Endothelial cell of umbilical vein (primary cell): ENCODE data around the gene ACAP1. TPM values are rescaled to one million over a fixed set of nuclear protein-coding genes. Genes with fewer than 3 reads are reported as not detected.
A peak's percentile ranks its signal among the peaks of the same experiment; 100 is the strongest.

Source experiments
- BruUV-seq: library from RNA; stranded (reverse); fragments of 400-500 nt; replicated peaks from 2 replicates; lab custom pipeline; 2021; lab: Mats Ljungman, UMichigan
- CTCF ChIA-PET: fragments of 300-600, 350-600 bp; sonication (Branson Sonifier 250); formaldehyde crosslinking; loops from one replicate; lab custom pipeline; 2021; ENCODE audit warnings: antibody characterized with exemption, inconsistent platforms; lab: Charles Lee
- POLR2A ChIA-PET: fragments of 300-600, 350-600 bp; sonication (Branson Sonifier 250); formaldehyde crosslinking; loops from one replicate; lab custom pipeline; 2021; ENCODE audit warnings: antibody characterized with exemption, inconsistent platforms; lab: Charles Lee
- DNase-seq: peaks from one replicate; pipeline ENCODE4 v3.0.0-alpha.2; 2011; ENCODE audit warnings: low read depth, low spot score
- FAIRE-seq: peaks from 2 replicates; lab custom pipeline; 2011; peaks lifted over from hg19 to GRCh38; lab: Jason Lieb, UNC
- H2AFZ ChIP-seq: 2 replicates; pipeline ENCODE4 v1.6.0; 2012; ENCODE audit warnings: low read depth, low read length, control low read depth, inconsistent platforms
- H3K27ac ChIP-seq: 2 replicates; pipeline ENCODE4 v1.5.1; 2011; ENCODE audit warnings: low read depth, mild to moderate bottlenecking, control low read depth, low read length, moderate library complexity; ENCODE audit not compliant: insufficient read depth
- H3K27me3 ChIP-seq, 2 experiments: 2 replicates each; pipeline versions ENCODE4 v1.6.0 to v1.6.1; 2011; ENCODE audit warnings: low read length in 2 of 2, mixed read lengths in 1 of 2; ENCODE audit not compliant: control insufficient read depth in 2 of 2, insufficient read depth in 2 of 2
- H3K36me3 ChIP-seq, 2 experiments: 2 replicates in 1 of 2; 3 replicates in 1 of 2; pipeline ENCODE4 v1.5.1; 2011; ENCODE audit warnings: low read length in 2 of 2, mild to moderate bottlenecking in 1 of 2, moderate library complexity in 1 of 2; ENCODE audit not compliant: control insufficient read depth in 2 of 2, insufficient read depth in 2 of 2; ENCODE audit errors: extremely low read depth in 1 of 2
- H3K4me1 ChIP-seq: 3 replicates; pipeline ENCODE4 v1.5.1; 2011; ENCODE audit warnings: mild to moderate bottlenecking, low read length; ENCODE audit not compliant: control insufficient read depth, insufficient read depth; ENCODE audit errors: extremely low read depth
- H3K4me2 ChIP-seq: 2 replicates; pipeline ENCODE4 v1.6.1; 2011; ENCODE audit warnings: low read length, control low read depth, mixed read lengths; ENCODE audit not compliant: insufficient read depth
- H3K4me3 ChIP-seq, 3 experiments: fragments of 200-600 bp in 1 of 3; sonication (generic), shearing (Covaris generic) in 1 of 3; replicated peaks in 1 of 3; 2 replicates each; pipeline ENCODE4 v1.5.1; 2011 to 2016; ENCODE audit warnings: control low read depth in 3 of 3, low read length in 3 of 3, mild to moderate bottlenecking in 2 of 3, inconsistent platforms in 1 of 3, low read depth in 1 of 3, moderate library complexity in 1 of 3; ENCODE audit not compliant: insufficient read depth in 1 of 3
- H3K79me2 ChIP-seq: 2 replicates; pipeline ENCODE4 v1.6.0; 2012; ENCODE audit warnings: low read length, inconsistent platforms; ENCODE audit not compliant: control insufficient read depth, insufficient read depth
- H3K9ac ChIP-seq: replicated peaks from 2 replicates; pipeline ENCODE3; 2011; ENCODE audit warnings: low read length, control low read depth; ENCODE audit not compliant: insufficient read depth; ENCODE audit errors: extremely low read depth
- H3K9me1 ChIP-seq: replicated peaks from 3 replicates; pipeline ENCODE4 v1.6.0; 2011; ENCODE audit warnings: mild to moderate bottlenecking, low read length; ENCODE audit not compliant: control insufficient read depth, insufficient read depth; ENCODE audit errors: extremely low read depth
- H3K9me3 ChIP-seq: replicated peaks from 2 replicates; pipeline ENCODE4 v1.5.1; 2012; ENCODE audit warnings: low read length, inconsistent platforms; ENCODE audit not compliant: control insufficient read depth, insufficient read depth
- H4K20me1 ChIP-seq: replicated peaks from 2 replicates; pipeline ENCODE3; 2011; ENCODE audit warnings: mild to moderate bottlenecking, low read length; ENCODE audit not compliant: control insufficient read depth, insufficient read depth; ENCODE audit errors: extremely low read depth
- EZH2 ChIP-seq: IDR thresholded peaks from 2 replicates; pipeline ENCODE4 v1.6.1; 2012; ENCODE audit warnings: borderline replicate concordance, low read depth, mild to moderate bottlenecking, moderate library complexity, low read length, inconsistent platforms; ENCODE audit not compliant: severe bottlenecking
- FOS ChIP-seq: IDR thresholded peaks from 2 replicates; pipeline ENCODE4 v1.6.1; 2011; ENCODE audit warnings: mild to moderate bottlenecking, low read length, moderate library complexity, borderline replicate concordance; ENCODE audit not compliant: insufficient read depth
- GATA2 ChIP-seq: IDR thresholded peaks from 2 replicates; pipeline ENCODE4 v1.7.0; 2011; ENCODE audit warnings: low read depth, mild to moderate bottlenecking, moderate library complexity, mixed read lengths, low read length; ENCODE audit not compliant: insufficient read length, insufficient read depth
- JUN ChIP-seq: IDR thresholded peaks from 2 replicates; pipeline ENCODE4 v1.6.1; 2011; ENCODE audit warnings: borderline replicate concordance, low read depth; ENCODE audit not compliant: insufficient read length, insufficient read depth
- MAX ChIP-seq: IDR thresholded peaks from 2 replicates; pipeline ENCODE4 v1.6.1; 2011; ENCODE audit not compliant: insufficient read depth, insufficient read length
- MYC ChIP-seq: IDR thresholded peaks from one replicate; pipeline ENCODE4 v1.6.1; 2011; ENCODE audit warnings: mild to moderate bottlenecking, low read depth, low read length
- POLR2A ChIP-seq: IDR thresholded peaks from 2 replicates; pipeline ENCODE4 v1.6.1; 2012; ENCODE audit warnings: low read depth, mild to moderate bottlenecking, control low read depth, low read length
- dilution Hi-C: fragments of 300-500 bp; cut with MboI; formaldehyde crosslinking; loops from one replicate; pipeline ENCODE4 v1.15.0; 2019; ENCODE audit warnings: low sequenced_read_pairs; ENCODE audit not compliant: extremely low pct_ligation_motif_present
- intact Hi-C: fragments of 100-400 bp; cut with micrococcal nuclease; formaldehyde crosslinking; loops from one replicate; pipeline ENCODE4 v1.10.0; 2022
- polyA plus RNA-seq, 4 experiments: library from polyadenylated mRNA; depleted of rRNA in 3 of 4; stranded (reverse) in 3 of 4; unstranded in 1 of 4; fragments of >200 nt; gene quantifications; 2 replicates each; pipeline versions ENCODE4 v1.2.1 to v1.2.3, GENCODE V29; 2011 to 2012; ENCODE audit warnings: missing spikeins in 1 of 4
- total RNA-seq: library from RNA; stranded (reverse); gene quantifications from 2 replicates; pipeline ENCODE4 v1.2.3, GENCODE V29; 2021
- TF ChIP-seq, protein P1 (sequence below), 2 donors: IDR thresholded peaks; 1 replicate in 1 of 2; 2 replicates in 1 of 2; pipeline ENCODE4 v1.5.1; 2011; ENCODE audit warnings: low read length in 2 of 2, mild to moderate bottlenecking in 2 of 2, moderate library complexity in 2 of 2, control low read depth in 1 of 2, inconsistent platforms in 1 of 2, low read depth in 1 of 2; ENCODE audit not compliant: insufficient read depth in 1 of 2; ENCODE audit errors: extremely low read depth in 1 of 2

ACAP1 gene
- total and polyA plus RNA-seq, 2 donors (not counting 3 experiments of a cell fraction or from before 2014, with no cell fraction given), result 0.46 TPM; not detected in 1

DNA sequence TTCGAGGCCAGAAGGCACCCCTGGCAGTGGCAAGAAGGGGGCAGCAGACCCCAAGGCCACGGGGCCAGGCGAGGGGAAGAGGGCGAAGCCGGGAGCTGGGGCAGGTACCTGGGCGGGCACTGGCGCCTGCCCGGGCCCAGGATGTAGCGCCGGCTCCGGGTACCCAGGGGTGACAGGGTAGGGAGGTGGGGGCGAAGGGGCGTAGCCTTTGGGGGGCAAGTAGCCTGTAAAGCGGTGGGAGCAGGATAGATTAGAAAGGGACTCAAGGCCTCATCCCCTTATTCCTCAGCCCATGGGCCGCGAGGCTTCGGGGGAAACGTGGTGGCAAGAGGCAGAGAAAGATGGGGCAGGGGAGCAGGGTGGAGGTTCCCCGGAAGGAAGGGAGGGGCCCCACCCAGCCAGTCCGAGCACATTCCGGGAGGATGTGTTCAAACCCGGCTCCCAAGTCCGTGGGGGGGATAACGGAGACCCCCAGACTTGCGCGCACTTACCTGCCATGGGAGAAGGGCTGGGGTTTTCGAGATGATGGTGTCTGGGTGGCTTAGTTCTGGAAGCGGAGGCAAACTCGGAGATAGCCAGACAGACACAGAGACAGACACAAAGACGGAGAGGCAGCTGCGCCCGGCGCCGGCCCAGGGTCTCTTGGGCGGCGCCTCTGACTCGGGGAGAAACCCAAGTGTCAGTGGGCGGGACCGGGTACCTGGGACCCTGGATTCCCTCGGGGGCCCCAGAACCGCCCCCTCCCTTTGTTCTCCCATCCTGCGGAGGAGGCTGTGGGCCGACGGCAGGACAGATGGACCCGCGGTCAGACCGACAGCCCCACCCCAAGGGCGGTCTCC, 57.5 kb downstream of the ACAP1 start:
- intact Hi-C loops (loop anchor here (1.0 to 5.0 kb wide), 5 partner anchors 10 to 167 kb away; partner anchors contain the start of genes POLR2A, SENP3, TMEM102 and TMEM256), dilution Hi-C loops (no loop called here)
- Histone ChIP-seq H3K9me1 (no peaks in the 10 kb centered on the region), H3K4me3 (peak overlapping the region; percentile 58 to 93 (median 92)), H3K9ac (peak overlapping the region; percentile 81), H3K4me1 (peaks cover 16% of the 10 kb centered on the region), H3K27me3 (no peaks in the 10 kb centered on the region), H3K4me2 (peak overlapping the region; percentile 45), H2AFZ (peak overlapping the region; percentile 51), H4K20me1 (no peaks in the 10 kb centered on the region), H3K27ac (peak overlapping the region; percentile 38), H3K79me2 (no peaks in the 10 kb centered on the region), H3K9me3 (no peaks in the 10 kb centered on the region), H3K36me3 (peaks cover 0 to 18% of the 10 kb centered on the region in 2 experiments)
- FAIRE-seq, result no peak
- DNase-seq, result no peak
- no TSS peak for BruUV-seq
- ChIA-PET POLR2A (interaction anchor here (1.0 kb wide), 1 partner anchor 10 kb away, joined by 11 read pairs; the partner anchor contains the start of gene TMEM256), CTCF (interaction anchor here (0.6 to 2.3 kb wide), 8 partner anchors 8 to 167 kb away, joined by 3 to 11 read pairs (median 5); partner anchors contain the start of gene TMEM256)
- TF ChIP-seq, protein P1, sequence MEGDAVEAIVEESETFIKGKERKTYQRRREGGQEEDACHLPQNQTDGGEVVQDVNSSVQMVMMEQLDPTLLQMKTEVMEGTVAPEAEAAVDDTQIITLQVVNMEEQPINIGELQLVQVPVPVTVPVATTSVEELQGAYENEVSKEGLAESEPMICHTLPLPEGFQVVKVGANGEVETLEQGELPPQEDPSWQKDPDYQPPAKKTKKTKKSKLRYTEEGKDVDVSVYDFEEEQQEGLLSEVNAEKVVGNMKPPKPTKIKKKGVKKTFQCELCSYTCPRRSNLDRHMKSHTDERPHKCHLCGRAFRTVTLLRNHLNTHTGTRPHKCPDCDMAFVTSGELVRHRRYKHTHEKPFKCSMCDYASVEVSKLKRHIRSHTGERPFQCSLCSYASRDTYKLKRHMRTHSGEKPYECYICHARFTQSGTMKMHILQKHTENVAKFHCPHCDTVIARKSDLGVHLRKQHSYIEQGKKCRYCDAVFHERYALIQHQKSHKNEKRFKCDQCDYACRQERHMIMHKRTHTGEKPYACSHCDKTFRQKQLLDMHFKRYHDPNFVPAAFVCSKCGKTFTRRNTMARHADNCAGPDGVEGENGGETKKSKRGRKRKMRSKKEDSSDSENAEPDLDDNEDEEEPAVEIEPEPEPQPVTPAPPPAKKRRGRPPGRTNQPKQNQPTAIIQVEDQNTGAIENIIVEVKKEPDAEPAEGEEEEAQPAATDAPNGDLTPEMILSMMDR (IDR thresholded peaks at IDR 0.05; ENCODE audit: extremely low read depth in 1 of 2, insufficient read depth in 1 of 2, low read depth in 1 of 2, low read length in 2 of 2), result peak in 1 of 2 donors; percentile 7
- TF ChIP-seq GATA2, result no peak
- TF ChIP-seq MAX, result no peak
- TF ChIP-seq MYC, result no peak
- TF ChIP-seq FOS, result no peak
- no peak for TF ChIP-seq EZH2
- TF ChIP-seq JUN, result no peak
- no peak for TF ChIP-seq POLR2A
